H9 (cell line): ENCODE measurements around the gene KRT13. TPM values are rescaled to one million over a fixed set of nuclear protein-coding genes. Genes with fewer than 3 reads are reported as not detected.
A peak's percentile ranks its signal among the peaks of the same experiment; 100 is the strongest.

Source experiments
- DNase-seq: peaks from one replicate; pipeline ENCODE4 v3.0.0-alpha.2; 2017
- H2AFZ ChIP-seq: one replicate; pipeline ENCODE4 v1.6.1; 2013; ENCODE audit warnings: mild to moderate bottlenecking, low read length, control low read depth, moderate library complexity
- H2AK5ac ChIP-seq: 2 replicates; pipeline ENCODE4 v1.6.1; 2013; ENCODE audit warnings: low read length, control low read depth, mixed read lengths; ENCODE audit not compliant: insufficient read length
- H2BK120ac ChIP-seq: one replicate; pipeline ENCODE4 v1.6.1; 2013; ENCODE audit warnings: low read depth, mild to moderate bottlenecking, low read length, control low read depth, inconsistent platforms; ENCODE audit not compliant: poor library complexity, severe bottlenecking
- H2BK12ac ChIP-seq: 2 replicates; pipeline ENCODE4 v1.6.1; 2013; ENCODE audit warnings: low read length, control low read depth, mixed read lengths, low read depth; ENCODE audit not compliant: insufficient read length
- H2BK15ac ChIP-seq: 2 replicates; pipeline ENCODE4 v1.6.1; 2013; ENCODE audit warnings: low read depth, low read length, control low read depth
- H2BK20ac ChIP-seq: one replicate; pipeline ENCODE4 v1.6.1; 2013; ENCODE audit warnings: low read depth, mild to moderate bottlenecking, low read length, control low read depth, inconsistent platforms; ENCODE audit not compliant: poor library complexity, severe bottlenecking
- H2BK5ac ChIP-seq: 2 replicates; pipeline ENCODE4 v1.6.1; 2013; ENCODE audit warnings: low read length, control low read depth, mixed read lengths; ENCODE audit not compliant: insufficient read length
- H3K14ac ChIP-seq: 2 replicates; pipeline ENCODE4 v1.6.1; 2013; ENCODE audit warnings: low read length, control low read depth; ENCODE audit not compliant: insufficient read depth
- H3K18ac ChIP-seq: 2 replicates; pipeline ENCODE4 v1.6.1; 2013; ENCODE audit warnings: low read depth, mild to moderate bottlenecking, mixed read lengths, low read length, control low read depth; ENCODE audit not compliant: insufficient read length
- H3K23ac ChIP-seq: 2 replicates; pipeline ENCODE4 v1.6.1; 2013; ENCODE audit warnings: low read length, control low read depth, mixed read lengths, low read depth; ENCODE audit not compliant: insufficient read length
- H3K23me2 ChIP-seq: 2 replicates; pipeline ENCODE4 v1.6.1; 2013; ENCODE audit warnings: low read depth, mild to moderate bottlenecking, mixed read lengths, low read length, control low read depth; ENCODE audit not compliant: insufficient read length, poor library complexity, severe bottlenecking
- H3K27ac ChIP-seq: 2 replicates; pipeline ENCODE4 v1.5.1; 2013; ENCODE audit warnings: low read length, control low read depth, mixed read lengths, low read depth; ENCODE audit not compliant: insufficient read length
- H3K27me3 ChIP-seq: 2 replicates; pipeline ENCODE4 v1.6.1; 2013; ENCODE audit warnings: low read length, control low read depth, inconsistent platforms; ENCODE audit not compliant: insufficient read depth
- H3K4ac ChIP-seq: 2 replicates; pipeline ENCODE4 v1.6.1; 2013; ENCODE audit warnings: low read depth, mild to moderate bottlenecking, control low read depth, inconsistent platforms, low read length, moderate library complexity
- H3K4me1 ChIP-seq: 2 replicates; pipeline ENCODE4 v1.6.1; 2013; ENCODE audit warnings: low read length, control low read depth, inconsistent platforms; ENCODE audit not compliant: insufficient read depth
- H3K4me2 ChIP-seq: 2 replicates; pipeline ENCODE4 v1.6.1; 2013; ENCODE audit warnings: low read length, control low read depth, mixed read lengths; ENCODE audit not compliant: insufficient read length, insufficient read depth
- H3K56ac ChIP-seq: 2 replicates; pipeline ENCODE4 v1.6.1; 2013; ENCODE audit warnings: low read depth, mild to moderate bottlenecking, mixed read lengths, low read length, control low read depth; ENCODE audit not compliant: insufficient read length
- H3K79me1 ChIP-seq: 2 replicates; pipeline ENCODE4 v1.6.1; 2013; ENCODE audit warnings: low read depth, mild to moderate bottlenecking, moderate library complexity, low read length, control low read depth, inconsistent platforms; ENCODE audit not compliant: insufficient read depth, poor library complexity, severe bottlenecking
- H3K79me2 ChIP-seq: 2 replicates; pipeline ENCODE4 v1.6.1; 2013; ENCODE audit warnings: low read length, control low read depth, inconsistent platforms; ENCODE audit not compliant: insufficient read depth
- H3K9ac ChIP-seq: 2 replicates; pipeline ENCODE4 v1.6.1; 2013; ENCODE audit warnings: low read length, control low read depth, mixed read lengths; ENCODE audit not compliant: insufficient read length; ENCODE audit errors: extremely low read depth
- H3K9me3 ChIP-seq: one replicate; pipeline ENCODE4 v1.6.1; 2013; ENCODE audit warnings: low read depth, low read length, inconsistent platforms; ENCODE audit not compliant: control insufficient read depth
- H3T11ph ChIP-seq: one replicate; pipeline ENCODE4 v1.6.1; 2013; ENCODE audit warnings: mild to moderate bottlenecking, low read length, control low read depth, inconsistent platforms
- H4K20me1 ChIP-seq: one replicate; pipeline ENCODE4 v1.6.1; 2013; ENCODE audit not compliant: control insufficient read depth, insufficient read length, insufficient read depth
- H4K5ac ChIP-seq: 2 replicates; pipeline ENCODE4 v1.6.1; 2013; ENCODE audit warnings: low read depth, mild to moderate bottlenecking, mixed read lengths, low read length, control low read depth; ENCODE audit not compliant: insufficient read length
- H4K8ac ChIP-seq: replicated peaks from 2 replicates; pipeline ENCODE4 v1.6.1; 2013; ENCODE audit warnings: low read length, control low read depth, mixed read lengths, low read depth; ENCODE audit not compliant: insufficient read length
- H4K91ac ChIP-seq: 2 replicates; pipeline ENCODE4 v1.6.1; 2013; ENCODE audit warnings: low read depth, mild to moderate bottlenecking, moderate library complexity, mixed read lengths, low read length, control low read depth; ENCODE audit not compliant: insufficient read length
- H3K27ac Mint-ChIP-seq, 3 experiments: 2 replicates in 2 of 3; 3 replicates in 1 of 3; pipeline ENCODE4 v1.8.0; 2020 to 2021; ENCODE audit warnings: mixed read lengths in 3 of 3, mild to moderate bottlenecking in 1 of 3, moderate library complexity in 1 of 3
- H3K27me3 Mint-ChIP-seq: 2 replicates; pipeline ENCODE4 v1.8.0; 2021; ENCODE audit warnings: low read depth, mild to moderate bottlenecking, moderate library complexity, mixed read lengths
- H3K36me3 Mint-ChIP-seq, 3 experiments: 2 replicates in 2 of 3; 3 replicates in 1 of 3; pipeline ENCODE4 v1.8.0; 2020 to 2021; ENCODE audit warnings: low read depth in 3 of 3, mixed read lengths in 3 of 3; ENCODE audit not compliant: insufficient read depth in 1 of 3
- H3K4me1 Mint-ChIP-seq, 2 experiments: 2 replicates each; pipeline ENCODE4 v1.8.0; 2020; ENCODE audit warnings: mixed read lengths in 2 of 2
- H3K4me3 Mint-ChIP-seq, 2 experiments: 2 replicates in 1 of 2; 3 replicates in 1 of 2; pipeline ENCODE4 v1.8.0; 2020 to 2021; ENCODE audit warnings: mild to moderate bottlenecking in 2 of 2, mixed read lengths in 2 of 2, moderate library complexity in 1 of 2
- H3K9me3 Mint-ChIP-seq, 2 experiments: 2 replicates in 1 of 2; 3 replicates in 1 of 2; pipeline ENCODE4 v1.8.0; 2020; ENCODE audit warnings: mild to moderate bottlenecking in 2 of 2, mixed read lengths in 2 of 2, moderate library complexity in 1 of 2
- WGBS: extraction: QIAGEN DNeasy Blood & Tissue Kit; methylation state at CpG from one replicate; pipeline ENCODE4 v1.1.7; 2013; ENCODE audit warnings: missing lambda C conversion rate, low lambda C conversion rate, mixed read lengths; ENCODE audit not compliant: insufficient read length; ENCODE audit errors: extremely low coverage; 5-methylcytosine and 5-hydroxymethylcytosine counted together
- total RNA-seq: library from RNA; stranded (reverse); gene quantifications from 2 replicates; pipeline ENCODE4 v1.2.1, GENCODE V29; 2021
- TF ChIP-seq, protein P1 (sequence below): fragments of 200-600 bp; sonication (generic); conservative IDR thresholded peaks from 3 replicates; pipeline ENCODE4 v1.8.0; 2021; ENCODE audit warnings: antibody characterized with exemption, mild to moderate bottlenecking

The KRT13 gene
- total RNA-seq, 1 experiment from 2014 or later, result not detected

DNA sequence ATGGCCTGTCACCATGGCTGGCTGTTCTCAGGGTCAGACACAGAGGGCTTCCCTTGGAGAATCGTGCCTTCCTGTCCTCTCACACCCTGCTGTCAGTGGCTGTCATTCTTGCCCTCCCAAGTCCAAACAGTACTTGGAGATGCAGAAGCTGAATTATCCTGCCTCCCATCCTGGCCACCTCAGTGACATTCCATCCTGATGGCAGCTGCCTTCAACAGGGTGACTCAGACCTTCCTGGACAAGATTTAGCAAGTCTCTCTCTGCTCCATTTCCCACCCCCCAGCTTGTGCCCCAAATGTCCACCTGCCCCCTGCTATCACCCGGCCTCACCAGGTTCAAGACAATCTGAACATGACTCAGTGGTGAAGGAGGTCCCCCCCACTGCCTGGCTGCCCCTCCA lies 10.9 kb downstream of the KRT13 start:
- Mint-ChIP-seq H3K27me3 (peaks cover 18% of the 10 kb centered on the region), H3K36me3 (no peaks in the 10 kb centered on the region), H3K9me3 (no peaks in the 10 kb centered on the region), H3K4me1 (peaks cover 19 to 20% of the 10 kb centered on the region in 2 experiments), H3K4me3 (no peak overlapping the region), H3K27ac (peak overlapping the region in 1 of 3 experiments; percentile 70; a peak in 2 of 7 replicates)
- no peak overlapping the region for H2BK15ac ChIP-seq
- H3K79me2 ChIP-seq, result no peaks in the 10 kb centered on the region
- H4K8ac ChIP-seq, result no peak overlapping the region
- H3K14ac ChIP-seq, result no peak overlapping the region
- no peak overlapping the region for H4K5ac ChIP-seq
- no peaks in the 10 kb centered on the region for H3K9me3 ChIP-seq
- no peak overlapping the region for H3K23ac ChIP-seq
- no peak overlapping the region for H3K4me2 ChIP-seq
- no peak overlapping the region for H4K91ac ChIP-seq
- H3K9ac ChIP-seq, result peak overlapping the region; percentile 7
- H2AFZ ChIP-seq, result no peak overlapping the region
- H3K79me1 ChIP-seq, result no peaks in the 10 kb centered on the region
- no peak overlapping the region for H3K18ac ChIP-seq
- no peaks in the 10 kb centered on the region for H3K23me2 ChIP-seq
- no peak overlapping the region for H3K27ac ChIP-seq
- H2BK120ac ChIP-seq, result no peak overlapping the region
- no peak overlapping the region for H2AK5ac ChIP-seq
- no peaks in the 10 kb centered on the region for H3K4me1 ChIP-seq
- H2BK12ac ChIP-seq, result no peak overlapping the region
- H4K20me1 ChIP-seq, result no peaks in the 10 kb centered on the region
- no peak overlapping the region for H2BK20ac ChIP-seq
- no peak overlapping the region for H3K56ac ChIP-seq
- TF ChIP-seq, protein P1, sequence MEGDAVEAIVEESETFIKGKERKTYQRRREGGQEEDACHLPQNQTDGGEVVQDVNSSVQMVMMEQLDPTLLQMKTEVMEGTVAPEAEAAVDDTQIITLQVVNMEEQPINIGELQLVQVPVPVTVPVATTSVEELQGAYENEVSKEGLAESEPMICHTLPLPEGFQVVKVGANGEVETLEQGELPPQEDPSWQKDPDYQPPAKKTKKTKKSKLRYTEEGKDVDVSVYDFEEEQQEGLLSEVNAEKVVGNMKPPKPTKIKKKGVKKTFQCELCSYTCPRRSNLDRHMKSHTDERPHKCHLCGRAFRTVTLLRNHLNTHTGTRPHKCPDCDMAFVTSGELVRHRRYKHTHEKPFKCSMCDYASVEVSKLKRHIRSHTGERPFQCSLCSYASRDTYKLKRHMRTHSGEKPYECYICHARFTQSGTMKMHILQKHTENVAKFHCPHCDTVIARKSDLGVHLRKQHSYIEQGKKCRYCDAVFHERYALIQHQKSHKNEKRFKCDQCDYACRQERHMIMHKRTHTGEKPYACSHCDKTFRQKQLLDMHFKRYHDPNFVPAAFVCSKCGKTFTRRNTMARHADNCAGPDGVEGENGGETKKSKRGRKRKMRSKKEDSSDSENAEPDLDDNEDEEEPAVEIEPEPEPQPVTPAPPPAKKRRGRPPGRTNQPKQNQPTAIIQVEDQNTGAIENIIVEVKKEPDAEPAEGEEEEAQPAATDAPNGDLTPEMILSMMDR, result no peak
- no peak overlapping the region for H3K4ac ChIP-seq
- no peak overlapping the region for H2BK5ac ChIP-seq
- no peak for DNase-seq
- WGBS, result no CpG with 5 or more reads among the region's 2 CpGs
- no peaks in the 10 kb centered on the region for H3K27me3 ChIP-seq
- no peak overlapping the region for H3T11ph ChIP-seq
